H9 (cell line): Measurements from ENCODE around the gene PCBP4. TPM values are rescaled to one million over a fixed set of nuclear protein-coding genes. Genes with fewer than 3 reads are reported as not detected.
A peak's percentile ranks its signal among the peaks of the same experiment; 100 is the strongest.

ENCODE experiments used
- DNase-seq: peaks from one replicate; pipeline ENCODE4 v3.0.0-alpha.2; 2017
- H2AFZ ChIP-seq: one replicate; pipeline ENCODE4 v1.6.1; 2013; ENCODE audit warnings: mild to moderate bottlenecking, low read length, control low read depth, moderate library complexity
- H2AK5ac ChIP-seq: 2 replicates; pipeline ENCODE4 v1.6.1; 2013; ENCODE audit warnings: low read length, control low read depth, mixed read lengths; ENCODE audit not compliant: insufficient read length
- H2BK120ac ChIP-seq: one replicate; pipeline ENCODE4 v1.6.1; 2013; ENCODE audit warnings: low read depth, mild to moderate bottlenecking, low read length, control low read depth, inconsistent platforms; ENCODE audit not compliant: poor library complexity, severe bottlenecking
- H2BK12ac ChIP-seq: 2 replicates; pipeline ENCODE4 v1.6.1; 2013; ENCODE audit warnings: low read length, control low read depth, mixed read lengths, low read depth; ENCODE audit not compliant: insufficient read length
- H2BK15ac ChIP-seq: 2 replicates; pipeline ENCODE4 v1.6.1; 2013; ENCODE audit warnings: low read depth, low read length, control low read depth
- H2BK20ac ChIP-seq: one replicate; pipeline ENCODE4 v1.6.1; 2013; ENCODE audit warnings: low read depth, mild to moderate bottlenecking, low read length, control low read depth, inconsistent platforms; ENCODE audit not compliant: poor library complexity, severe bottlenecking
- H2BK5ac ChIP-seq: 2 replicates; pipeline ENCODE4 v1.6.1; 2013; ENCODE audit warnings: low read length, control low read depth, mixed read lengths; ENCODE audit not compliant: insufficient read length
- H3K14ac ChIP-seq: 2 replicates; pipeline ENCODE4 v1.6.1; 2013; ENCODE audit warnings: low read length, control low read depth; ENCODE audit not compliant: insufficient read depth
- H3K18ac ChIP-seq: 2 replicates; pipeline ENCODE4 v1.6.1; 2013; ENCODE audit warnings: low read depth, mild to moderate bottlenecking, mixed read lengths, low read length, control low read depth; ENCODE audit not compliant: insufficient read length
- H3K23ac ChIP-seq: 2 replicates; pipeline ENCODE4 v1.6.1; 2013; ENCODE audit warnings: low read length, control low read depth, mixed read lengths, low read depth; ENCODE audit not compliant: insufficient read length
- H3K23me2 ChIP-seq: 2 replicates; pipeline ENCODE4 v1.6.1; 2013; ENCODE audit warnings: low read depth, mild to moderate bottlenecking, mixed read lengths, low read length, control low read depth; ENCODE audit not compliant: insufficient read length, poor library complexity, severe bottlenecking
- H3K27ac ChIP-seq: 2 replicates; pipeline ENCODE4 v1.5.1; 2013; ENCODE audit warnings: low read length, control low read depth, mixed read lengths, low read depth; ENCODE audit not compliant: insufficient read length
- H3K27me3 ChIP-seq: 2 replicates; pipeline ENCODE4 v1.6.1; 2013; ENCODE audit warnings: low read length, control low read depth, inconsistent platforms; ENCODE audit not compliant: insufficient read depth
- H3K4ac ChIP-seq: 2 replicates; pipeline ENCODE4 v1.6.1; 2013; ENCODE audit warnings: low read depth, mild to moderate bottlenecking, control low read depth, inconsistent platforms, low read length, moderate library complexity
- H3K4me1 ChIP-seq: 2 replicates; pipeline ENCODE4 v1.6.1; 2013; ENCODE audit warnings: low read length, control low read depth, inconsistent platforms; ENCODE audit not compliant: insufficient read depth
- H3K4me2 ChIP-seq: 2 replicates; pipeline ENCODE4 v1.6.1; 2013; ENCODE audit warnings: low read length, control low read depth, mixed read lengths; ENCODE audit not compliant: insufficient read length, insufficient read depth
- H3K56ac ChIP-seq: 2 replicates; pipeline ENCODE4 v1.6.1; 2013; ENCODE audit warnings: low read depth, mild to moderate bottlenecking, mixed read lengths, low read length, control low read depth; ENCODE audit not compliant: insufficient read length
- H3K79me1 ChIP-seq: 2 replicates; pipeline ENCODE4 v1.6.1; 2013; ENCODE audit warnings: low read depth, mild to moderate bottlenecking, moderate library complexity, low read length, control low read depth, inconsistent platforms; ENCODE audit not compliant: insufficient read depth, poor library complexity, severe bottlenecking
- H3K79me2 ChIP-seq: 2 replicates; pipeline ENCODE4 v1.6.1; 2013; ENCODE audit warnings: low read length, control low read depth, inconsistent platforms; ENCODE audit not compliant: insufficient read depth
- H3K9ac ChIP-seq: 2 replicates; pipeline ENCODE4 v1.6.1; 2013; ENCODE audit warnings: low read length, control low read depth, mixed read lengths; ENCODE audit not compliant: insufficient read length; ENCODE audit errors: extremely low read depth
- H3K9me3 ChIP-seq: one replicate; pipeline ENCODE4 v1.6.1; 2013; ENCODE audit warnings: low read depth, low read length, inconsistent platforms; ENCODE audit not compliant: control insufficient read depth
- H3T11ph ChIP-seq: one replicate; pipeline ENCODE4 v1.6.1; 2013; ENCODE audit warnings: mild to moderate bottlenecking, low read length, control low read depth, inconsistent platforms
- H4K20me1 ChIP-seq: one replicate; pipeline ENCODE4 v1.6.1; 2013; ENCODE audit not compliant: control insufficient read depth, insufficient read length, insufficient read depth
- H4K5ac ChIP-seq: 2 replicates; pipeline ENCODE4 v1.6.1; 2013; ENCODE audit warnings: low read depth, mild to moderate bottlenecking, mixed read lengths, low read length, control low read depth; ENCODE audit not compliant: insufficient read length
- H4K8ac ChIP-seq: replicated peaks from 2 replicates; pipeline ENCODE4 v1.6.1; 2013; ENCODE audit warnings: low read length, control low read depth, mixed read lengths, low read depth; ENCODE audit not compliant: insufficient read length
- H4K91ac ChIP-seq: 2 replicates; pipeline ENCODE4 v1.6.1; 2013; ENCODE audit warnings: low read depth, mild to moderate bottlenecking, moderate library complexity, mixed read lengths, low read length, control low read depth; ENCODE audit not compliant: insufficient read length
- H3K27ac Mint-ChIP-seq, 3 experiments: 2 replicates in 2 of 3; 3 replicates in 1 of 3; pipeline ENCODE4 v1.8.0; 2020 to 2021; ENCODE audit warnings: mixed read lengths in 3 of 3, mild to moderate bottlenecking in 1 of 3, moderate library complexity in 1 of 3
- H3K27me3 Mint-ChIP-seq: 2 replicates; pipeline ENCODE4 v1.8.0; 2021; ENCODE audit warnings: low read depth, mild to moderate bottlenecking, moderate library complexity, mixed read lengths
- H3K36me3 Mint-ChIP-seq, 3 experiments: 2 replicates in 2 of 3; 3 replicates in 1 of 3; pipeline ENCODE4 v1.8.0; 2020 to 2021; ENCODE audit warnings: low read depth in 3 of 3, mixed read lengths in 3 of 3; ENCODE audit not compliant: insufficient read depth in 1 of 3
- H3K4me1 Mint-ChIP-seq, 2 experiments: 2 replicates each; pipeline ENCODE4 v1.8.0; 2020; ENCODE audit warnings: mixed read lengths in 2 of 2
- H3K4me3 Mint-ChIP-seq, 2 experiments: 2 replicates in 1 of 2; 3 replicates in 1 of 2; pipeline ENCODE4 v1.8.0; 2020 to 2021; ENCODE audit warnings: mild to moderate bottlenecking in 2 of 2, mixed read lengths in 2 of 2, moderate library complexity in 1 of 2
- H3K9me3 Mint-ChIP-seq, 2 experiments: 2 replicates in 1 of 2; 3 replicates in 1 of 2; pipeline ENCODE4 v1.8.0; 2020; ENCODE audit warnings: mild to moderate bottlenecking in 2 of 2, mixed read lengths in 2 of 2, moderate library complexity in 1 of 2
- CTCF ChIP-seq: fragments of 200-600 bp; sonication (generic); conservative IDR thresholded peaks from 3 replicates; pipeline ENCODE4 v1.8.0; 2021; ENCODE audit warnings: antibody characterized with exemption, mild to moderate bottlenecking
- WGBS: extraction: QIAGEN DNeasy Blood & Tissue Kit; methylation state at CpG from one replicate; pipeline ENCODE4 v1.1.7; 2013; ENCODE audit warnings: missing lambda C conversion rate, low lambda C conversion rate, mixed read lengths; ENCODE audit not compliant: insufficient read length; ENCODE audit errors: extremely low coverage; 5-methylcytosine and 5-hydroxymethylcytosine counted together
- total RNA-seq: library from RNA; stranded (reverse); gene quantifications from 2 replicates; pipeline ENCODE4 v1.2.1, GENCODE V29; 2021

PCBP4 gene
- total RNA-seq, 1 experiment from 2014 or later: 24.6 TPM

- no peak overlapping the region for H3K9ac ChIP-seq
- H3K27ac Mint-ChIP-seq: no peak overlapping the region
- no peaks in the 10 kb centered on the region for H3K79me1 ChIP-seq
- H3K79me2 ChIP-seq: no peaks in the 10 kb centered on the region
- no peak overlapping the region for H3T11ph ChIP-seq
- H3K23ac ChIP-seq: no peak overlapping the region
- H3K9me3 Mint-ChIP-seq: no peaks in the 10 kb centered on the region
- H3K4me2 ChIP-seq: no peak overlapping the region
- no peaks in the 10 kb centered on the region for H3K9me3 ChIP-seq
- H2BK5ac ChIP-seq: no peak overlapping the region
- H3K4me1 Mint-ChIP-seq: peaks cover 39 to 62% of the 10 kb centered on the region in 2 experiments
- H2AFZ ChIP-seq: no peak overlapping the region
- H3K36me3 Mint-ChIP-seq: peaks cover 0 to 5% (median 2%) of the 10 kb centered on the region in 3 experiments; a peak in 4 of 7 replicates
- H3K14ac ChIP-seq: no peak overlapping the region
- H2BK12ac ChIP-seq: no peak overlapping the region
- 0 out of 5 replicates have a peak overlapping the region, but pooled peaks of 1 of the 2 experiments have one; percentile 11 for H3K4me3 Mint-ChIP-seq
- H3K23me2 ChIP-seq: peaks cover 14% of the 10 kb centered on the region
- H3K27ac ChIP-seq: no peak overlapping the region
- H4K20me1 ChIP-seq: no peaks in the 10 kb centered on the region
- no peak overlapping the region for H2AK5ac ChIP-seq
- no peak overlapping the region for H3K56ac ChIP-seq
- DNase-seq: no peak
- no peak overlapping the region for H4K5ac ChIP-seq
- peaks cover 22% of the 10 kb centered on the region for H3K27me3 Mint-ChIP-seq
- no peak overlapping the region for H3K4ac ChIP-seq
- no peak overlapping the region for H2BK20ac ChIP-seq
- TF ChIP-seq CTCF: no peak
- H3K4me1 ChIP-seq: peaks cover 17% of the 10 kb centered on the region; the same call in 1 of the 2 replicates
- H3K18ac ChIP-seq: no peak overlapping the region
- H2BK120ac ChIP-seq: no peak overlapping the region
- H4K8ac ChIP-seq: no peak overlapping the region
- H2BK15ac ChIP-seq: no peak overlapping the region
- H3K27me3 ChIP-seq: no peaks in the 10 kb centered on the region
- H4K91ac ChIP-seq: no peak overlapping the region
- no CpG with 5 or more reads among the region's 4 CpGs for WGBS
Measured at GRCh38 chr3:51969841-51970240, 2.6 kb upstream of the PCBP4 start.
